ENCODE measurements around the gene ZNF74. TPM values are rescaled to one million over a fixed set of nuclear protein-coding genes. Genes with fewer than 3 reads are reported as not detected.

Gene ZNF74
- total and polyA plus RNA-seq, 10 of the 15 experiments (the other 5 are each of a cell fraction or from before 2014, with no cell fraction given): 0.37 to 9.3 (median 5.1) TPM

DNA sequence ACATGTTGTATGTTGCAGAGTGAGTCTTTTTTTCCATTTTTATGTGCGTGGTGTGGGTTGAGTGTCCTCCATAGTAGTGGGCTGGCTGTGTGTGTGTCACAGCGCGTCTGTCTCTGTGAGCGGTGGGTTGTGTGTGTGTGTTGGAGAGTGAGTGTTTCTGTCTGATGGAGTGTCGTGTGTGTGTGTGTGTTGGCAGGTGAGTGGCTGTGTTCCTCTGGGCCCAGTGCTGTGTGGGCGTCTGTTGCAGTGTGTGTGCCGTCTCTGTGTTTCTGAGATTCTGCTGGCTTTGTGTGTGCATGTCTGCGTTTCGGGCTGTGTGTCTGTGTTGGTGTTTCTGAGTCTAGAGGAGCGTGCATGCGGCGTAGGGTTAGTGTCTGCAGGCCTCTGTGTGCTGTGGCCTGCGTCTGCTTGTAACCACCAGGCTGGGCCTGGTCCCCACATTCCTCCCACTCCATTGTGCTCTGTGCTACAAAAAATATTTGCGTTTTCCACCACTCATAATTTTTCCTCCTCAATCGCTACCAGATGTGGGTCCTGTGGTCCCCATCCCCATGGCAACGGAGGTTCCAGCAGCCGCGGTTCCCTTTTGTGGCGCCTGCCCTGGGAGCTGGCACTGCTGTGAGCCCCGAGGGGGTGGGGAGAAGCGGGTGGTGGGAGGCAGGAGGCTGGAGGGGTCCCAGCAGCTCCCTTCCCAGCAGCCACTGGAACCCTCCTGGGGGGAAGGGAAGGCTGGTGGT lies 28.5 kb downstream of the ZNF74 start:
- Histone ChIP-seq H3K4me2 (ENCODE audit: control insufficient read depth, insufficient read depth) (no peak overlapping the region), H3K36me3 (ENCODE audit: control insufficient read depth in 2 of 2, insufficient read depth in 2 of 2, low read length in 1 of 2) (no peaks in the 10 kb centered on the region), H3K9ac (ENCODE audit: control insufficient read depth, insufficient read depth, low read length) (no peak overlapping the region), H3K4me1 (ENCODE audit: control insufficient read depth, insufficient read depth, low read length) (no peaks in the 10 kb centered on the region), H2AFZ (ENCODE audit: control insufficient read depth, low read depth, low read length) (no peak overlapping the region), H3K27me3 (replicated peaks in 1 of 2; ENCODE audit: control insufficient read depth in 2 of 2, insufficient read depth in 2 of 2, low read length in 1 of 2) (peaks cover 0 to 8% of the 10 kb centered on the region in 2 experiments; a peak in 3 of 4 replicates), H4K20me1 (ENCODE audit: control insufficient read depth, insufficient read depth) (no peaks in the 10 kb centered on the region), H3K79me2 (ENCODE audit: control insufficient read depth, insufficient read depth, low read length) (no peaks in the 10 kb centered on the region), H3K4me3 (no peak overlapping the region), H3K27ac (ENCODE audit: control insufficient read depth, insufficient read depth) (no peak overlapping the region), H3K9me3 (replicated peaks; ENCODE audit: control insufficient read depth, insufficient read depth, low read length) (no peaks in the 10 kb centered on the region; the same call in 2 of the 3 replicates)
- ChIA-PET POLR2A (no interaction called here), RAD21 (ENCODE audit: unreplicated experiment) (no interaction called here), SMC1A (ENCODE audit: uncharacterized antibody, unreplicated experiment) (no interaction called here), CTCF (no interaction called here)
- intact Hi-C loops (cut with micrococcal nuclease; ENCODE audit: unreplicated experiment): no loop called here
- BruUV-seq (replicated peaks): no TSS peak
- DNase-seq (ENCODE audit: low read depth, low spot score) (no peak), FAIRE-seq (no peak), ATAC-seq (no peak)
- 42% methylated on average over 21 of the region's 21 CpGs for WGBS (ENCODE audit: insufficient coverage, insufficient replicate concordance, low lambda C conversion rate, missing lambda C conversion rate)
- in situ Hi-C loops (cut with MboI): loop anchor here (5.0 kb wide), 2 partner anchors 35 to 70 kb away; no protein-coding TSS in a partner anchor
- TF ChIP-seq, protein P1, sequence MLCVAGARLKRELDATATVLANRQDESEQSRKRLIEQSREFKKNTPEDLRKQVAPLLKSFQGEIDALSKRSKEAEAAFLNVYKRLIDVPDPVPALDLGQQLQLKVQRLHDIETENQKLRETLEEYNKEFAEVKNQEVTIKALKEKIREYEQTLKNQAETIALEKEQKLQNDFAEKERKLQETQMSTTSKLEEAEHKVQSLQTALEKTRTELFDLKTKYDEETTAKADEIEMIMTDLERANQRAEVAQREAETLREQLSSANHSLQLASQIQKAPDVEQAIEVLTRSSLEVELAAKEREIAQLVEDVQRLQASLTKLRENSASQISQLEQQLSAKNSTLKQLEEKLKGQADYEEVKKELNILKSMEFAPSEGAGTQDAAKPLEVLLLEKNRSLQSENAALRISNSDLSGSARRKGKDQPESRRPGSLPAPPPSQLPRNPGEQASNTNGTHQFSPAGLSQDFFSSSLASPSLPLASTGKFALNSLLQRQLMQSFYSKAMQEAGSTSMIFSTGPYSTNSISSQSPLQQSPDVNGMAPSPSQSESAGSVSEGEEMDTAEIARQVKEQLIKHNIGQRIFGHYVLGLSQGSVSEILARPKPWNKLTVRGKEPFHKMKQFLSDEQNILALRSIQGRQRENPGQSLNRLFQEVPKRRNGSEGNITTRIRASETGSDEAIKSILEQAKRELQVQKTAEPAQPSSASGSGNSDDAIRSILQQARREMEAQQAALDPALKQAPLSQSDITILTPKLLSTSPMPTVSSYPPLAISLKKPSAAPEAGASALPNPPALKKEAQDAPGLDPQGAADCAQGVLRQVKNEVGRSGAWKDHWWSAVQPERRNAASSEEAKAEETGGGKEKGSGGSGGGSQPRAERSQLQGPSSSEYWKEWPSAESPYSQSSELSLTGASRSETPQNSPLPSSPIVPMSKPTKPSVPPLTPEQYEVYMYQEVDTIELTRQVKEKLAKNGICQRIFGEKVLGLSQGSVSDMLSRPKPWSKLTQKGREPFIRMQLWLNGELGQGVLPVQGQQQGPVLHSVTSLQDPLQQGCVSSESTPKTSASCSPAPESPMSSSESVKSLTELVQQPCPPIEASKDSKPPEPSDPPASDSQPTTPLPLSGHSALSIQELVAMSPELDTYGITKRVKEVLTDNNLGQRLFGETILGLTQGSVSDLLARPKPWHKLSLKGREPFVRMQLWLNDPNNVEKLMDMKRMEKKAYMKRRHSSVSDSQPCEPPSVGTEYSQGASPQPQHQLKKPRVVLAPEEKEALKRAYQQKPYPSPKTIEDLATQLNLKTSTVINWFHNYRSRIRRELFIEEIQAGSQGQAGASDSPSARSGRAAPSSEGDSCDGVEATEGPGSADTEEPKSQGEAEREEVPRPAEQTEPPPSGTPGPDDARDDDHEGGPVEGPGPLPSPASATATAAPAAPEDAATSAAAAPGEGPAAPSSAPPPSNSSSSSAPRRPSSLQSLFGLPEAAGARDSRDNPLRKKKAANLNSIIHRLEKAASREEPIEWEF (IDR thresholded peaks at IDR 0.05; ENCODE audit: insufficient replicate concordance, low read depth, low read length): no peak
- TF ChIP-seq CBX5 (IDR thresholded peaks at IDR 0.05; ENCODE audit: low read depth) (no peak), JUND (IDR thresholded peaks at IDR 0.05; ENCODE audit: low read depth, low read length) (no peak), ZSCAN29 (IDR thresholded peaks at IDR 0.05) (no peak), SMAD5 (IDR thresholded peaks at IDR 0.05; ENCODE audit: low read depth) (no peak), NRF1 (conservative IDR thresholded peaks at IDR 0.05; ENCODE audit: low read depth, low read length) (no peak), RAD21 (IDR thresholded peaks at IDR 0.05; ENCODE audit: insufficient read depth, low read depth, low read length) (no peak), POU2F2 (IDR thresholded peaks at IDR 0.05; ENCODE audit: borderline replicate concordance, low read depth, low read length) (no peak), SP1 (IDR thresholded peaks at IDR 0.05; ENCODE audit: low read depth, low read length) (no peak)
- TF ChIP-seq, protein P2, sequence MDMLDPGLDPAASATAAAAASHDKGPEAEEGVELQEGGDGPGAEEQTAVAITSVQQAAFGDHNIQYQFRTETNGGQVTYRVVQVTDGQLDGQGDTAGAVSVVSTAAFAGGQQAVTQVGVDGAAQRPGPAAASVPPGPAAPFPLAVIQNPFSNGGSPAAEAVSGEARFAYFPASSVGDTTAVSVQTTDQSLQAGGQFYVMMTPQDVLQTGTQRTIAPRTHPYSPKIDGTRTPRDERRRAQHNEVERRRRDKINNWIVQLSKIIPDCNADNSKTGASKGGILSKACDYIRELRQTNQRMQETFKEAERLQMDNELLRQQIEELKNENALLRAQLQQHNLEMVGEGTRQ (IDR thresholded peaks at IDR 0.05; ENCODE audit: borderline replicate concordance, low read depth, low read length): no peak
